Effector memory CD8-positive, alpha-beta T cell (primary cell): ENCODE data around the gene RALGDS.

Experiments
- ATAC-seq: fragments of 150-1000 bp; cut with Tn5 transposase; replicated peaks from 2 replicates; pipeline ENCODE4 v1.10.0; 2021; ENCODE audit warnings: mild to moderate bottlenecking, moderate library complexity
- DNase-seq, 3 experiments: peaks; one replicate each; pipeline ENCODE4 v3.0.0; 2021
- H3K27ac Mint-ChIP-seq, 2 donors: one replicate each; pipeline ENCODE4 v1.8.0; 2022; ENCODE audit warnings: mild to moderate bottlenecking in 2 of 2, mixed read lengths in 2 of 2, moderate library complexity in 2 of 2
- H3K27me3 Mint-ChIP-seq, 2 donors: one replicate each; pipeline ENCODE4 v1.8.0; 2022; ENCODE audit warnings: mixed read lengths in 2 of 2
- H3K36me3 Mint-ChIP-seq: one replicate; pipeline ENCODE4 v1.8.0; 2022; ENCODE audit warnings: mild to moderate bottlenecking, moderate library complexity, mixed read lengths; ENCODE audit not compliant: insufficient read depth
- H3K4me1 Mint-ChIP-seq, 2 donors: one replicate each; pipeline ENCODE4 v1.8.0; 2022; ENCODE audit warnings: low read depth in 2 of 2, mixed read lengths in 2 of 2
- H3K4me3 Mint-ChIP-seq, 2 donors: one replicate each; pipeline ENCODE4 v1.8.0; 2022; ENCODE audit warnings: mild to moderate bottlenecking in 2 of 2, mixed read lengths in 2 of 2, moderate library complexity in 2 of 2
- H3K9me3 Mint-ChIP-seq, 2 donors: one replicate each; pipeline ENCODE4 v1.8.0; 2022; ENCODE audit warnings: mixed read lengths in 2 of 2

The RALGDS gene

DNA sequence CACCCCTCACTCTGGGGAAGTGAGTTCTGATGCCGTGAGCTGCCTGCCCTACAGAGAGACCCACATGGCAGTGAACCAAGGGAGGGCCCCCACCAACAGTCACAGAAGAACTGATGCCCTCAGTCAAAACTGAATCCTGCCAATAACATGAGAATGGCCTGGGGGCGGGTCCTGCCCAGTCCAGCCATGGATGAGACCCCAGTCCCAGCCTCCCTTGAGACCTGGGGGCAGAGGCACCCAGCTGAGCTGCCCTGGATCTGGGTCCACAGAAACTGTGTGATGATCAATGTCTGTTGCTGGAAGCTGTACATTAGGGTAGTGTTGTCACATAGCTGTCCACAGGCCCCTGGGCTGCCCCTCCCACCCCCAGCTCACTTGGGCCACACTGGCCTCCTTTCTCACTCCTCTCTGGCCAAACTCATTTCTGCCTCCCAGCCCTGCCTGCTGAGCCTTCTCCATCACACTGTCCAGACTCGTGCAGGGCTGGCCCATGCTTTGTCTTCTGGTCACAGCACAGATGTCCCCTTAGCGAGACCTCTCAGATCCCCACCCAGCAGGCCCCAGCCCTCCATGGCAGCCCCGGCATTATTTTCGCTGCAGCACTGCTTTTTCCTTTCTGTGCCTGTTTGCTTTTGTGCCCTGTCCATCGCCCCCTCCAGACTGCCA, 25.8 kb upstream of the RALGDS start:
- no peaks in the 10 kb centered on the region for H3K9me3 Mint-ChIP-seq
- no peaks in the 10 kb centered on the region for H3K27me3 Mint-ChIP-seq
- H3K36me3 Mint-ChIP-seq, result peaks cover 71% of the 10 kb centered on the region
- DNase-seq (no peak), ATAC-seq (no peak)
- peaks cover 46 to 47% of the 10 kb centered on the region in 2 donors for H3K4me1 Mint-ChIP-seq
- peak overlapping the region; percentile 79 to 89 for H3K4me3 Mint-ChIP-seq
- H3K27ac Mint-ChIP-seq, result peak overlapping the region; percentile 100

DNA sequence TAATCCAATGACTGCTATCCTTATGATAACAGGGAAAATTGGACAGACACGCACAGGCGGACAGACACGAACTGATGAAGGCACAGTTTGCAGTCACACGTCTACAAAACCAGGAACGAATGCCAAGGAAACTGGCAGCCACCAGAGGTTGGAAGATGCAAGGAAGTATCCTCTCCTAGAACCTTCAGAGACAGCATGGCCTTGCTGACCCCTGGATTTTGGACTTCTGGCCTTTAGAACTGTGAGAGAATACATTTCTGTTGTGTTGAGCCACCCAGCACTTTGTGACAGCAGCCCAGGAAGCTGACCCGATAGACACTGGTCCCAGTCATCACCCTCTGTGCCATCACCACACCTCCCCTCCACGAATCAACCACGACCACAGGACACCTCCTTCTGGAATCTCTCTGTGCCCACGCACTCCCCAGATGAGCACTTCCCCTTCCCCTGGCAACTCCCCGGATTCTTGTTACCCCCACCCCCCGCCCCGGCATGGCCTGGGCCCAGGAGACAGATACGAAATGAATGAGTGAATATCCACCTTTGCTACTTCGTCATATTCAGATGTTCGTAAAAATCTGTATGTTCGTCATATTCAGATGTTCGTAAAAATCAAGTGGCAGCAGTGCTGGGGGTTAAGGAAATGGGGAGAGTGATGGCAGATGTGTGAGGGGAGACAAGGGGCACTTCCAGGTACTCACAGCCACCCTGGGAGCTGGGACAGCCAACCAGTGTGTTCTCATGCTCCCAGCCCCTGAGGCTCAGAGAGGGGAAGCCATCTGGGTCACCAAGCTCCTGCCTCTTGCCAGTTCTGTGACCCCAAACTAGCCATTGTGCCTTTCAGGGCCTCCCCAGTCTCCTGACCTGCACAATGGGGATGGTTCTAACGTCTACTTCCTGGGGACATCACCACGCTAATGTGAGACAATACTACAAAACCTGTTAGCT, 24.1 kb upstream of the RALGDS start:
- DNase-seq (no peak), ATAC-seq (no peak)
- H3K4me3 Mint-ChIP-seq, result peak overlapping the region; percentile 84 to 92
- peaks cover 57 to 62% of the 10 kb centered on the region in 2 donors for H3K4me1 Mint-ChIP-seq
- H3K36me3 Mint-ChIP-seq, result peaks cover 87% of the 10 kb centered on the region
- peak overlapping the region; percentile 100 for H3K27ac Mint-ChIP-seq
- no peaks in the 10 kb centered on the region for H3K9me3 Mint-ChIP-seq
- H3K27me3 Mint-ChIP-seq, result no peaks in the 10 kb centered on the region

DNA sequence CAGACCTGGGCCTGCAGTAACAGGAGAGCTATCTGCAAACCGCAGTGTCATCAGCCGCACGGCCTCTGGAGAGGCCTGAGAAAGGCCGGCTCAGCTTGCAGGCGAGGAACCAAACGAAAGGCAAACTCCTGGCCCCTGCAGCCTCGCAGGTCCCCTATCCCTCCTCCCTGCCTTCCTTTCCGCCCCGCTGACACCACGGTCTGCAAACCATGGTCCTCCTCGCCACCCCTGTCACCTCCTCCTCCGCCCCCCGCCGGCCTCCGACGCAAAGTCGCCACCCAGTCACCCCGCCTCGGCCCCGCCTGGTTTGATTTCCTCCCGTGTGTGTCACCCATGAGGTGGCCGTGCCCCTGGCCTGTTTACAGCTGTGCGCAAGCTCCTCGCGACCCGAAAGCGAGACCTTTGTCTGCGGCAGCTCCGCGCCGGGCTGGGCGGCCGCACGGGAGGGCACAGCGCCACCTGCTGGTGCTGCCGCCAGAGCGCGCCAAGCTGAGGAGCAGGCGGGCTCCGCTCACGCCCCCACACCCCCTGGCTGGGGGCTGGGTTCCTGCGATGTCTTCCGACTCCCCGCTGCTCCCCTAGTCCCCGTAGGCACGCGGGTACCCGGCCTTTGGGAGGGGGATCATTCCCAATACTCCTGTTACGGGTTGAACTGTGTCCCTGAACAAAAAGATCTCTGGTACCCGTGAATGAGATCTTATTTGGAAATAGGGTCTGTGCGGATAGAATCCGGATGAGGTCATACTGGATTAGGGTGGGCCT, 23.3 kb upstream of the RALGDS start:
- peaks cover 90% of the 10 kb centered on the region for H3K36me3 Mint-ChIP-seq
- H3K9me3 Mint-ChIP-seq, result no peaks in the 10 kb centered on the region
- ATAC-seq, result peak; percentile 57
- DNase-seq, result peak; percentile 94 to 96 (median 95)
- peak overlapping the region; percentile 100 for H3K27ac Mint-ChIP-seq
- H3K27me3 Mint-ChIP-seq, result no peaks in the 10 kb centered on the region
- peaks cover 55 to 60% of the 10 kb centered on the region in 2 donors for H3K4me1 Mint-ChIP-seq
- peak overlapping the region; percentile 84 to 92 for H3K4me3 Mint-ChIP-seq

DNA sequence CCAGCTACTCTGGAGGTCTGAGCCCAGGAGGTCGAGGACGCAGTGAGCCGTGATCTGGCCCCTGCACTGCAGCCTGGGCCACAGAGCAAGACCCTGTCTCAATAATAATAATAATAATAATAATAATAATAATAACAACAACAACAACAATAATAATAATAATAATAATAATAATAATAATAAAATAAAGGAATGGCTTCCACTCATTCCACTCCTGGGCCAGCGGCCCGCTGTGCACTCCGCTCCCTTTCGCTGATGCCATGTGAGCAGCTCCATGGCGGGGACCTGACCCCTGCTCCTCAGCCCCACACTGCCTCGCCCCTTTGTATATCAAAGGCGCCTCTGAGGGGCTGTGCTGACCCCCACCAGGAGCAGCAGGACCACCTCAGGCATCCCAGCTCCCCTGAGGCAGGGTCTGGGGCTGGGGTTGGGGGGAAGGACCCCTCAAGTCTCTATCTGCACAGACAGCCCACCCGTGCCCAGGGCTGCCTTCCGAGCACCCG, 22.6 kb upstream of the RALGDS start:
- Mint-ChIP-seq H3K4me1 (peaks cover 58 to 63% of the 10 kb centered on the region in 2 donors), H3K27me3 (no peaks in the 10 kb centered on the region), H3K27ac (peak overlapping the region; percentile 100), H3K36me3 (peaks cover 89% of the 10 kb centered on the region), H3K4me3 (peak overlapping the region; percentile 84 to 92), H3K9me3 (no peaks in the 10 kb centered on the region)
- DNase-seq, result no peak
- ATAC-seq, result no peak

DNA sequence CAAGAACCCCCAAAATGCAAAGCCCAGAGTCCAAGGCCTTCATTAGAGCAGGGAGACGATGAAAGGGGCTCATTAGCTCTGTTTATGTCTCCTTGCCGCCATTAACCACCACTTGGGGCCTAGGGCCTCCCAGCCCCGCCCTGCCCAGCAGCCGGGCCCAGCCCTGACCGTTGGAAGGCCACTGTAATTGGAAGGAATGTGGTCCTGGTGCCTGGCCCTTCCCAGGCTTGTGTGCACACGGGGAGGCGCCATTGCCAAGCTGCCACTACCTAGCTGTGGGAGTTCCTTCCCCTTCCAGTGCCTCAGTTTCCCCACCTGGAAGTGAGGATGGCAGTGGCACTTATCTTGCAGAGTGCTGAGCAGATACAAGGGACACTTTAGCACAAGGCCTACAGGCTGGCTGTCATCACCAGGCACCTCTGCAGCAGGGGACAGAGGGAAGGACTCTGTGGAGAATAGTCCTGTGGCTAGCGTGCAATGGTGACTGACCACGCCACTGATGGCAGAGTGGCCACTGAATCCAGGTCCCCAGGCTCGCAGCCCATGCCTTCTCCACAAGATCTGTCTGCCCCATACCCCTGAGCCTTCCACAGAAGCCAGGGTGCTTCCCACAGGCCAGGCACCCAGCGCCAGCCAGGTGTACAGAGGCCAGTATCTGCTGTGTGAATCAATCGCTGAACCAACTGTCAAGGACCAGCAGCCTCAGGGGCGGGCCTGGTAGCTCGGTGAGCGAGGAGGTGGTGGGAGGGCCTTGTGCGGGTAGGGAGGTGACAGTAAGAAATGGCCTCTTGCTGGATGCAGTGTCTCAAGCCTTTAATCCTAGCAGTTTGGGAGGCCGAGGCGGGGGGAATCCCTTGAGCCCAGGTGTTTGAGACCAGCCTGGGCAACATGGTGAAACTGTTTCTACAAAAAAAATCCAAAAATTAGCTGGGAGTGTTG, 21.9 kb upstream of the RALGDS start:
- Mint-ChIP-seq H3K27ac (peak overlapping the region; percentile 100), H3K27me3 (no peaks in the 10 kb centered on the region), H3K9me3 (no peaks in the 10 kb centered on the region), H3K36me3 (peaks cover 88% of the 10 kb centered on the region), H3K4me1 (peaks cover 52 to 58% of the 10 kb centered on the region in 2 donors), H3K4me3 (peak overlapping the region; percentile 70 to 78)
- DNase-seq, result peak in 2 of 3 experiments; percentile 49 to 51
- ATAC-seq, result no peak

DNA sequence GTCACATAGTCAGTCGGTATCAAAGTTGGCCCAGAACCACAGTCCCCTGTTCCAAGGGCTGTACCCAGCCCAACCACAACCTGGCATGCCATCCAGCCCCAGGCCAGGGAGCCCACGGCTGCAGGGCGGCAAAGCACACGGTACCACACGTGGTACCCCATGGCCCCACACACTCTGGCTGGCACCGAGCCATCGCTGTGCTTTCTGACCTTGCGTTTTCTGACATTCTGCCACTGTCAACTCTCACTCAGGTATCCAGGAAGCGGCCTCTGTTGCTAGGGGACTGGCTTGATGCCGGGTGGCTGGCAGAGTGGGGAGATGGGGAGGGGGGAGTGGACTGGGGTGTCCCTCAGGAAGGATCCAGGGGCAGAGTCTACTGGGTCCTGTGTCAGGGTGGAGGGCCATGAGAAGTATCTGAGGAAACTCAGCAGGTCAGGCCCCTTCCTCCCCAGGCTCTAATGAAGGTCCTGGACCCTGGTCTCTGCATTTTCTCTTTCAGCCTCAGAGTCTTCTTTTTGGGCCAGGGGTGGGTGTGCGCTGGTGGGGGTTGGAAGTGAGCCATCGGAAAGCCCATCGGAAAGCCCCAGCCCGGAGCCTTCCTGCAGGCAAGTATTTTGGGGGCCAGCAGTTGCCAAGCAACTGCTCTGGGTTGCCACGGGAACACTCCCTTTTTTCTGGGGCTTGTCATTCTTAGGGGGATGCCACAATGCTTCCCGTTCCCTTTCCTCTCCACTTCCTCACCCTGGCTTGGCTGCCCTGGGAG, 21.0 kb upstream of the RALGDS start:
- no peaks in the 10 kb centered on the region for H3K27me3 Mint-ChIP-seq
- DNase-seq, result peak; percentile 87 to 95 (median 91)
- peak overlapping the region; percentile 100 for H3K27ac Mint-ChIP-seq
- peak; percentile 62 for ATAC-seq
- H3K4me3 Mint-ChIP-seq, result peak overlapping the region; percentile 70 to 78
- peaks cover 85% of the 10 kb centered on the region for H3K36me3 Mint-ChIP-seq
- H3K9me3 Mint-ChIP-seq, result no peaks in the 10 kb centered on the region
- peaks cover 47 to 51% of the 10 kb centered on the region in 2 donors for H3K4me1 Mint-ChIP-seq

DNA sequence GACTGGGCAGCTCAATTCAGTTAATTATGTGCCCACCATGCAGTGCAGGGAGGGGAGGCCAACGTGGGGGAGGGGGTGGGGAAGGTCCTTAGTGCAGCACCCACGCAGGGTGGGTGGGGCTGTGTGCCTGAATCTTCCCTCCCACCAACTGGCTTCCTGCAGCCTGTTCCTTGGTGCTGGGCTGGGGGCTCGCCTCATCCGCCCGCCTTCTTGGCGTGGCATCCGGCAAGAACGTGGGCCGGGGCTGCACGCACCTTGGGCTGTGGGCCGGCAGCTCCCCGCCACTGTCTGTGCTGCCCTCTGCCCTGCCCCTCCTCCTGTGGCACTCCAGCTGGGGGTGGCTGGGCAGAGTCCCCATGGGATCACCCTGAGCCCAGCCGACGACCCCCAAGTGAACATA, 19.6 kb upstream of the RALGDS start:
- peak overlapping the region; percentile 100 for H3K27ac Mint-ChIP-seq
- peaks cover 52 to 57% of the 10 kb centered on the region in 2 donors for H3K4me1 Mint-ChIP-seq
- H3K9me3 Mint-ChIP-seq, result no peaks in the 10 kb centered on the region
- DNase-seq (no peak), ATAC-seq (no peak)
- no peaks in the 10 kb centered on the region for H3K27me3 Mint-ChIP-seq
- peaks cover 83% of the 10 kb centered on the region for H3K36me3 Mint-ChIP-seq
- peak overlapping the region; percentile 70 to 78 for H3K4me3 Mint-ChIP-seq

DNA sequence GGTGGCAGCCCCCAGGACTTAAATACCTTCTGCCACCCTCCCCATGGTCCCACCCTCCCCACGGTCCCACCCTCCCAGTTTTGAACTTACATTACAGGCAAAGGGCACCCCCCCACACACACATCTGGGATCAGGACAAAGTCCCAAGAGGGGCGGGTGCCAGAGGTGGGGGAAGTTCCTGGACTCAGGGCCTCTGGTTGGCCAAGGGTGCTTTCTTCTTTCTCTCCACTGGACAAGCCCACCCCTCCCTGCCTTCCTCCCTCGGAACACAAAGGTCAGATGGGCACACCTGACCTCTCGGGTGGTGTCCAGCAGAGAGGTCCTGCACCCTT, 19.1 kb upstream of the RALGDS start:
- peak overlapping the region; percentile 100 for H3K27ac Mint-ChIP-seq
- H3K4me3 Mint-ChIP-seq, result peak overlapping the region in 1 of 2 donors; percentile 43
- peaks cover 83% of the 10 kb centered on the region for H3K36me3 Mint-ChIP-seq
- no peak for DNase-seq
- peaks cover 56 to 58% of the 10 kb centered on the region in 2 donors for H3K4me1 Mint-ChIP-seq
- H3K9me3 Mint-ChIP-seq, result no peaks in the 10 kb centered on the region
- ATAC-seq, result no peak
- no peaks in the 10 kb centered on the region for H3K27me3 Mint-ChIP-seq

DNA sequence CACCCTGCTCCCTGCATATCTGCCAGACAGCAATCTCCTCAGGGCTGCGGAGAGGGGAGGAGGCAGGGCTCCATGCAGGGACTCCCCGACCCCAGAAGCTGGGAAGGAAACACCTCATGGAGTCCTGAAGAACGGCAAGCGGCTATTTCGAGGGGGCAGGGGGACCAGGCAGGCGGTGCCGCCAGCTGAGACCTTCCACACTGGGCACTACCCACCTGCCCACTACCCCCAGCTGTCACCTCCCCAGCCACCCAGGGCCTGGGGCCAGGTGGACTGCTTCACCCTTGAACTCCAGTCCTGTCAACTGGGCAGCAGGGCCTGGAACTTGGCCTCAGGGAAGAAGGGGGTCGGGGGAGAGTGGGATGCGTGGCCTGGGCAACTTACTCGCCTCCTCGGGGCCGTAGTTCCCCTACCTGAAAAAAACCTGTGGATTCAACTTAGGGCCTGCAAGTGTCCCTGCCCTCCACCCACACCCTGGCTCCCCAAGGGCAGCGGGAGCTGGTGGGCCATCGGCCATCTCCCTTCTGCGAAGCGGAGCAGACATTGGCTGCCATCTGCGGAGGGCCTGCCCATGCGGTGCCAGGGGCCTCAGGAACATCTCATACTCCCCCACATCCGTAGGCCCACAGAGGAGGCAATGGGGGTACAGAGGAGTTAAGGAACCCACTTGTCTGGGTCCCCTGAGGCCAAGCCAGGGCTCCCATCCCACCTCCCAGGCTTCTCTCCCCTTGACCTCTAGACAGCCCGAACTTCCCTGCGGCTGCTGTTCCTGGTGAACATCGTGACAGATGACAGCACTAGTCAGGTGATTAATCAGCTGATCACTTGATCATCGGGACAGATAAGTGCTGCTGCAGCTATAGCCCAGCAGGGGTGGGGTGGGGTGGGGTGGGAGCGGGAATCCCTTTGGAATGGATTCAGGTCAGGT, 18.5 kb upstream of the RALGDS start:
- Mint-ChIP-seq H3K27ac (peak overlapping the region; percentile 100), H3K36me3 (peaks cover 83% of the 10 kb centered on the region), H3K27me3 (no peaks in the 10 kb centered on the region), H3K4me1 (peaks cover 58 to 60% of the 10 kb centered on the region in 2 donors), H3K4me3 (peak overlapping the region in 1 of 2 donors; percentile 10), H3K9me3 (no peaks in the 10 kb centered on the region)
- no peak for DNase-seq
- ATAC-seq, result no peak

DNA sequence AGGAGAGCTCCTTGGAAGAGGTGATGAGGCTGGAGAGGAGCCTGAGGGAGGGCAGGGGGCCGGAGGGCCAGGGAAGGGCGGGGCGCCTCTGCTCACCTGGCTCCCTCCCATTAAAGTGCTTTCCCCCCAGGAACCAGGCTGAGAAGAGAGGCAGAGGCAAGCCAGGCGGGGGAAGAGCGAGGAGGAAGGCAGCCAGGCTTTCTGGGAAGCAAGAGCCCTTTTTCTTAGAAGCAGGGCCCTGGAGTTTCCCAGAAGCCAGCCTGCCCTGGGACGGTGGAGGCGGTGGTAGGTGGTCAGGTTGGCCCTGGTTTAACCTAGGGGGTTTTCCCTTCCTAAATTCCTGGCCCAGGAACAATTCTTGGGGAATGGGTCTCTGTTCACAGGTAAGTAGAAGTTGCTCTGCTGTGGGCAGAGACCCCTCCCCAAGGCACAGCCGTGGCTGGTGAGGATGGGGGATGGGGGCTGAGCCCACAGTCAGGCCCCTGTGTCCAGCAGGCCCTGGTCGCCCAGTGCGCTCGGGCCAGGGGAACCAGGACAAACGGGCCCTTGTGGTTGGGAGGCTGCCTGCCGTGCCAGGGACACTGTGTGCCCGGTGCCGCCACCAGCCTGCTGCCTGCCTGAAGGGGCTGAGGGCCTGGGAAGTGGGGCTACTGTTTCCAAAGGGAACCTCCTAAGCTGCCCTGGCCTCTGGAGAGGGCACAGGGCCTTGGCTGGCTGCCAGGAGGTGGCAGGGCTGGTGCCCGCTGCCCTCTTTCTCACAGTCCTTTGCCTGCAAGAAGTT, 16.6 kb upstream of the RALGDS start:
- Mint-ChIP-seq H3K27ac (peak overlapping the region; percentile 89 to 100), H3K4me3 (peak overlapping the region in 1 of 2 donors; percentile 53), H3K36me3 (peaks cover 85% of the 10 kb centered on the region), H3K27me3 (no peaks in the 10 kb centered on the region), H3K4me1 (peaks cover 58 to 59% of the 10 kb centered on the region in 2 donors), H3K9me3 (no peaks in the 10 kb centered on the region)
- ATAC-seq (no peak), DNase-seq (no peak)
